Frontal cortex (tissue), 4 donors: ENCODE measurements around the gene CRHR2. TPM values are rescaled to one million over a fixed set of nuclear protein-coding genes. Genes with fewer than 3 reads are reported as not detected.

Experiments
- DNase-seq, 2 donors: peaks; one replicate each; pipeline ENCODE4 v3.0.0; 2012; ENCODE audit warnings: low spot score in 2 of 2
- FAIRE-seq: peaks from 2 replicates; lab custom pipeline; 2012; peaks lifted over from hg19 to GRCh38; lab: Jason Lieb, UNC
- total RNA-seq: library from RNA; depleted of rRNA; stranded (reverse); fragments of >200 nt; gene quantifications from one replicate; pipeline ENCODE4 v1.2.3, GENCODE V29; 2014
- donor health status: control.
- donor health status: control.
- donor health status: control.

Gene CRHR2
- total RNA-seq, 1 donor from 2014 or later = 0.41 TPM

DNA sequence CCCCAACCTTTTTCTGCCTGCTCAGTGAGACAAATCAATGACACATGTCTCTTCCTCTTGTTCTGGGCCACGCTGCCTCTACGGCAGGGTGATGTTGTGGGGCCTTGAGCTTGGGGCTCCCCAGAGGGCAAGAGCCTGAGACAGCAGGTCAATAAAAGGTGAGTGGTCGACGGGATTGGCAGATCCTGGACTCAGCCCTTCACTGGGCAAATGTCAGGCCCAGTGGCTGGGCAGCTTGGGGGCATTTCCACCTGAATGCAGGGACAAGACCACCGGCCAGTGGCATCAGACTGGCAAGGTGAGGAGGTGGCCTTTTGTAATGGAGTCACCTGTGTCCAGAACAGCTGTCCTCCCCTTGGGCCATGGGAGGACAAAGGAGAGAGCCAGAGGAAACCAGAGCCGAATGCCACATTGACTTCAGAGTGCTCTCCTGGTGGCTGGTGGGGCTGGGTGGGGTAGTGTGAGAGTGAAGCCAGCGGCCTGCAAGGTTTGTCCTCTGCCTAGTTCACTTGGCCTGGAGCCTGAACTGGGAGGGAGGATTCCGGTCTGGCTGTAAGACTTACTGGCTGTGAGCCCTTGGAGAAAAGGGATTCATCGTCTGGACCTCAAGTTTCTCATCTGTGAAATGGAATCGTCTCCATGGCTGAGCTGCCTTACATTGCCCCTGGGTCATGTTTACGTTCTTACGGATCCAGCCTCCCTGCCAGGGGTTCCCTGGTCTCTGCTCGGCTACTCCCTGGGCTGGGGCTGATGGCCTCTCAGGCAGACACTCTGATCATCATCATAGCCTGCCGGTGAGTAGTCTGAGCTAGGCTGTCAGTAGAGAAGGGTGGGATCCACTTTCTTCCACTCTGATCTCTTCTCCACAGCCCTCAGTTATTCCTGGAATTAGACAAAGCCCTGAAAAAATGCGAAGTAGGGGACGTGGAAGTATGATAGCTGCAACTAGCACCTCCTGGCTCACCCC is 25.4 kb upstream of the CRHR2 start:
- DNase-seq (no peak), FAIRE-seq (no peak)

DNA sequence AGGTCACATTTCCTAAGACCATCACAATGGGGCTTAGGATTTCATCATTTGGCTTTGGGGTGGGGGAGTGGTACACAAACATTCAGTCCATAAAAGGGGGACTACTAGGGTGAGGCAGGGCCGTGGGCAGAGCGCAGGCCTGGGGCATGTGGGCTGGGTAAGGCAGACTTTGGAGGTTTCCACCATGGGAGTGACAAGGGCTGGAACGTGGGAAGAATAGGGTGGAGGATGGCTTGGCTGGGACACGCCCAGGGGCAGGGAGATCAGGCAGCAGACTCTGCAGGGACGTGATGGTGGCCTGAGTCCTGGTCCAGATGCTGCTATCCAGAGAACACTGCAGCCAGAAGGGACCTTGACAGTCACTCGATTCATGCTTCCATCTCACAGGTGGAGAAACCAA is 24.7 kb upstream of the CRHR2 start:
- DNase-seq = no peak
- no peak for FAIRE-seq

DNA sequence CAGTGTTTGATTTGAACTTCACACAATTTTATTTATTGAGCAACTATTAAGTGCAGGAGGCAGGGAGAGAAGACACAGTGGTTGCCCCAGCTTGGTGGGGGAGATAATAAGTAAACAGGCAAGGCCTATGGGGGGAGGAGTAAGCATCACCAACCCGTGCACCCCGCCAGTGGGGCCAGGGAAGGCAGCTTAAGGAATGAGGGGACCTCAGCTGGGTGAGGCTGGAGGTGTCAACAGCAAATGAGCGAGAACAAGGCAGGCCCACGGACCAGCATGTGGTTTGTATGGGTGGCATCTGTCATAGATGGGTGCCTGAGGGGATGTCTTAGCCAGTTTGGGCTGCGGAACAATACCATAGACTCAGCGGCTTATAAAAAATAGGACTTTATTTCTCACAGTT is 24.1 kb upstream of the CRHR2 start:
- no peak for FAIRE-seq
- DNase-seq = no peak

DNA sequence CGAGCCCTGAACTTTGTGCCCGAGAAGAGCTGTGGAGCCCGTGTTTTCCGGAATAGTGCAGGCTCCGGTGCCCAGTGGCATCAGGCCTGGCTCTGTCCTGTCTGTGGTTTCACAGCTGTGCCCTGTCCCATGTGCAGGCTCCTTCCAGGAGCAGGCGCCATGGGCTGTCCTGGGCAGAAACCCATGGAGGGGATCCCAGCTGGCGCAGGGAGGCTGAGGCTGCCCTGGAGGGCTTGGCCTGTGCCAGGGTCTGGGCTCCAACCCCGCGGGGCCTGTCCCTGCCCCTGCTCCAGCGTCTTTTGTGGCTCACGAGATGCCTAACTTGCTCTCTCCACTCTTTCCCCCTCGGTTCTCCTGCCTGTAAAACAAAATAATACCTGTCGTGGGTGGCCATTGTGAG is 23.3 kb upstream of the CRHR2 start:
- FAIRE-seq (no peak), DNase-seq (no peak)

DNA sequence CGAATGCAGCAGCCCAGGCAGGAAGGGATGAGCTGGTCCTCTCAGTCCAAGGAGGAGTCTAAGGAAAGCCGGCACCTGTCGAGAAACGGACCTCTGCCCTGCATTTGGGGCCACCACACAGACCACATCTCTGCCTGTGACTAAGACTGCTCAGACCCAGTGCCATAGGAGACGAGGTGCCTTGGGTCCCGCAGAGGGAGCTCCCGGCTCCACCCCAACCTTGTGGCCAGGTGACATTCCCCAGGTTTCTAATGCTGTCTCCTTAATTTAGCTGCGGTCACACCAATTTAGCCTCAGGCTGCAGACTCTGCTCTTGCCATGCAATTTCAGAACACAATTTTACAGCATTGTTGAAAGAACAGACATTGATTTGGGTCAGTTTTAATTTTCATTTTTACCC is 22.8 kb upstream of the CRHR2 start:
- no peak for FAIRE-seq
- no peak for DNase-seq

DNA sequence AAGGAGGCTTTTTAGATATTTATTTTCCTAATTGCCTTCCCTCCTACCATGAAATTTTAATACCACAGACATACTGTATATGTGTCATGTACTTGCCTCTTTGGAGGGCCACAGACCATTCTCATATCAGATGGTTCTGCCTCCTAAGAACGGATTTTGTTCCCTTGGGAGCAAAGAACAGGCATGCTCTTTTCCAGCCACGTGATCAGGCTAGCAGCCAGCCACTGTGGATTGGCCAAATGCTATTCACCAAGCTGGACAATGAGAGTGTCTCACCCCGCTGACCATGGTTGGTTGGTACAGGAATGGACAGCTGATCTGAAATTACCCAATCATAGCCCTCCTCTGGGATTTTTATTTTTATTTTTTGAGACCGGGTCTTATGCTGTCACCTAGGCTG is 21.5 kb upstream of the CRHR2 start:
- DNase-seq = no peak
- FAIRE-seq = no peak

DNA sequence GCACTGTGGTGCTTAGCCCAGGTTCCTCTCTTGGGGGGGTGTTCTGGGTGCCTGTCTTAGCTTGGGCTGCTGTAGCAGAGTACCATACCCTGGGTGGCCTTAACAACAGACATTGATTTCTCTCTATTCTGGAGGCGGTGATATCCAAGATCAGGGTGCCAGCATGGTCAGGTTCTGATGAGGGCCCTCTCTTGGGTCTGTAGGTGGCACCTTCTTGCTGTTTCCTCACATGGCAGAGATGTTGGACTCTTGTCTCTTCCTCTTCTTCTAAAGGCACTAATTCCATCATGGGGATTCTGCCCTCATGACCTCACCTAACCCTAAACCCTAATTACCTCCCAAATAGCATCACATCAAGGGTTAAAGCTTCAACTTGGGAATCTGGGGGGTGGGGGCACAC is 19.9 kb upstream of the CRHR2 start:
- FAIRE-seq (no peak), DNase-seq (no peak)

DNA sequence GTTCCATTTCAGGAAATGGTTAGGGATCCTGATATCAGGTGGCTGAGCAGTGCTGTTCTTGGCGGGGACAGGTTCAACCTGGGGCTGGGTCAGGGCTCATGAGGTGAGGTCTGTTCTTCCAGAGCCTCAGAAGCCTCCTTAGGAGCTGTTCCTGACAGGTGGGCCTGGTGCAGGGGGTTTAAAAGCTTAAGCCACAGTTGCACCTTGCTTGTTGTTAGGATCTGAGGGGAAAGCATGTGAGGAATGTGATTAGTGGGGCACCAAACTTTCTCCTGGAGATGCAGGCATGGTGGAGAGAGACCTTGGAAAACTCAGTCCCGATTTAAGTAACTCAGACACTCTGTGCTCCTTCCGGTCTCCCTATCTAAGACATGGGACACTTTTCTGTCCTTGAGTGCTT is 18.7 kb upstream of the CRHR2 start:
- DNase-seq (no peak), FAIRE-seq (no peak)

DNA sequence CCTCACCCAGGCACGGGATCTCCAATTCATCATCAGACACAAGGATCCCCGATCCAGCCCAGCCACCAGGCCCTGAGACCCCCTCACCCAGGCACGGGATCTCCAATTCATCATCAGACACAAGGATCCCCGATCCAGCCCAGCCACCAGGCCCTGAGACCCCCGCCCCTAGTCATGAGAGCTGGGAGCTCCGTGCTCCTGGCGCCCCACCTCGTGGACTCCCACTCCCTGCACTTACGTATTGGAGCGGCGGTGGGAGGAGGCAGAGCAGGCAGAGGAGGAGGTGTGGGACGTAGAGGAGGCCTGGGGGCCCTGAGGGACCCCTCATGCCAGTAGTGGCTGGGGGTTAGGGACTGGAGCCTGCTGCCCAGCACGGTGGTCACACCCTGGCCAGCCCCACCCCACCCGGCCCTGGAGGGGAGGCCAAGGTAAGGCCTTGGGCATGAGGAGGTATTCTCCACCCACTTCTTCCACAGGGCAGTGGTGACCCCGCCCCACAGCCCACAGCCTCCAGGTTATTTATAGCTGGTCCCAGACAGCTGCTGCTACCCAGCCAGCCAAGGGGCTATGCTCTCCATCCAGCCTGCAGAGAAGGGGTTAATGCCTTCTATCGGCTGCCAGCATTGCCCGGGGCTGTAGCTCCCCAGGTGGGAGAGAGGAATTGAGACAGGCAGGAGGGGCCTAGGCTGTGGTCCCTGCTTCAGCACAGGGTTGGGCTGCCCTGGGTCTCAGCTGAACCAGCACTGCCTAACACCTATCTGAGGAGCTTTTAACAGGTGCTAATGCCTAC is 17.6 kb upstream of the CRHR2 start:
- FAIRE-seq (no peak), DNase-seq (no peak)

DNA sequence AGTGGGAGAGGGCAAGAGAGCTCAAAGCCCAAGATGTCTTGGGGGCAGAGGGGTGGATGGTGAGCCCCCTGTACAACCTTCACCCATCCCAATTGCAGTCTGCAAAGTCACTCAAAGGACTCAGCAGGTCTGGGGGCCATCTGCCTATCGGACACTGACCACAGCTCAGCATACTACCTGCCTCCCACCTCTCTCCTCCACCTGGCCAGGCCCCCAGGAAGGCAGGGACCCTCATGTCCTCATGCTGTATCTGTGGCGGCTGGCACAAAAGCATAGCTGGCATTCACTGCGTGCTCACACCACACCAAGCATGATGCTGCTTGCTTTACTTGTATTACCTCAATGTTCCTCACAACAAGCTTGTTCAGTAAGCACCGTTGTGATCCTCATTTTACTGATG is 16.2 kb upstream of the CRHR2 start:
- DNase-seq = no peak

DNA sequence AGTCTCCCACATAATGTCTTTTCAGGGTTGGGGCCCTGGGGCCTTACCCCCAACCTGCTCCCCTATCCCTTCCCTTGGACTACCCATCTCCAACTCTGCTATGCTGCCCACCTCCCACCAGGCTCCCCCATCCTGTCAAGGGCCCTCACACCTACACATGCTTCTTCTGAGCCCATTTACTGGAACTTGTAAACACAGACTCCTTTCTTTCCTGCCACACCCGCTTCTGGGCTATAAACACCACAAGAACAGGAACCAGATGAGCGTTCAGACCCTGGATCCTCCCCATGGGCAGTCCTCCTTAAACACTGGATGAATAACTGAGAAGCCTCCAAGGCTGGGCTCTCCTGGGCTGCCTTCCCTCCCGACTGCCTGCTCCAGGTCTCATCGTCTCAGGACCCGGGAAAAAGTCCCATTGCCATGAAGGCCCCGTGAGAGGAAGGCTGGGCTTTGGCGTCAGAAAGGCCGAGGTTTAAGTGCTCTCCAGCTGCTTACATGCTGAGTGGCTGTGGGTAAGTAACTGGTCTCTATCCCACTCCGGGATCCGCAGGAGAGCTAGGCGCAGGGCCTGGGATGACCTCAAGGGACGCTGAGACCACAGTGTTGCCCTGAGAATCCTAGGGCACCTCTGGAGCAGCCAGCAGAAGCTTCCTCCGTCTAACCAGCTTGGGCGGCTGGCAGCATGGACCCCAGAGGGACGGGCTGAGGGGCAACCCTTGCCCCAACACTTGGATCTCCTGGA is 15.6 kb upstream of the CRHR2 start:
- no peak for FAIRE-seq

More for the DNA sequence above, 16.2 kb upstream of the CRHR2 start:
- no peak for FAIRE-seq

DNA sequence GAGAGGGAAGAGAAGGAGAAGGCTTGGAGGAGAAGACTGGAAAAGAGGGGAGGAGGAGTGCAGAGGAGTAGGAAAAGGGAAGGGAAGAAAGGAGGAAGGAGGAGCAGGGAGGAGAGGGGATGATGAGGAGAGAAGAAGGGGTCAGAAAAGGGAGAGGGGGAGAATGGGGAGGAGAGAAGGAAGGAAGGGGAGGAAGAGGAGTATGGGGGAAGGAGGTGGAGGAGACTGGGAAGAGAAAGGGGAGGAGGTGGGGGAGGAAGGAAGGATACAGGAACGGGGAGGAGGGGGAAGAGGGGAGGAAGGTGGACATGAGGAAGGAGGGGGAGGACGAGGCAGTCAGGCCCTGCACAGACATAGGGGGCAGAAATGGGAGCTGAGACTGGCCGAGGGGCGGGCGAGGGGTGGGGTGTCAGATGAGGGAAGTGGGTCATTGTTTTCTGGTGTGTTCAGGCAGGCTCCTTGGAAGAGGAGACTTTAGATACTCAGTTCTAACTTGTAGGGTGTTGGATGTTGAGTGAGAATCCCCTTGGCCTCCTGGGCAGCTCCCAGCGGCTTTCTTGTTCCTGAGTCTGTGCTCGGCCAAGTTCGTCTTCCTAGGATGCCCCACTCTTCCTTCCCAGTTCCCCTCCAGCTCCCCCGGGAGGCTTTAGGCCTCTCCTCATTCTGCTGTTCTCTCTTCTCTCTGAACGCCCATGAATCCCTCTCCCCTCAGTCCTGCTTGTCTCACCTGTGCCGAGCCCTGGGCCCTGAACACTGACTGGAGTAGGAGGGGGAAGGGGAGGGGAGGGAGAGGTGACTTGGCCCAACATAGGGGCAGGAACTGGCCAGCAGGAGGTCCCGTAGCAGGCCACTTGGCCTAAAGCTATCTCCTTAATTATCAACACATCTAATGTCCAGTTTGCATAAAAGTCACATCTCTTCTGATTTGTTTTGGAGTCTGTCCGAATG is 12.8 kb upstream of the CRHR2 start:
- DNase-seq = no peak
- FAIRE-seq = no peak

More for the DNA sequence above, 15.6 kb upstream of the CRHR2 start:
- no peak for DNase-seq

DNA sequence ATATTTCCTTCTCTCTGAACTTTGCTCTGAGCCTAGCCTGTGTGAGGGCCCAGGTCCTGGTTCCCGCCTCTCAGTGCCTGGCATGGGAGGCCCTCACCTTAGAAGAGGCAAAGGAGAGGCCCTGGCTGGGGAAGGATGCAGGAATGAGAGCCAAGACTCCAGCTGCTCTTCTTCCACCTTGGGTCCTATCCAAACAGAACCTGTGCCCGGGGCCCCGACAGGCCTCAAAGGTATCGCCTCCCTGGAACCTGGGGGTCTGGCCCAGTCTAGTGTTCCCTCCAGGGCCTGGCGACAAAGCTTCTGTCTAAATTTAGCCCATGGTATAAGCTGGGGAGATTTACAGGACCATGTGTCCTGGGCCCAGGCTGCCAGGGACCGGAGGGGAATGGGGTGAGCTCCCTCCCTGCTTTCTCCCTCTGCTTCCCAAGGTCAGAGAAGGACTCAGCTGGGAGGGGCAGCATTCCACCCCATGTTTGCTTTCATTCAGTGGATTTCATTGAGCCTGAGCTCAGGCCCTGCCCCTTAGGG is 12.0 kb upstream of the CRHR2 start:
- FAIRE-seq = no peak

DNA sequence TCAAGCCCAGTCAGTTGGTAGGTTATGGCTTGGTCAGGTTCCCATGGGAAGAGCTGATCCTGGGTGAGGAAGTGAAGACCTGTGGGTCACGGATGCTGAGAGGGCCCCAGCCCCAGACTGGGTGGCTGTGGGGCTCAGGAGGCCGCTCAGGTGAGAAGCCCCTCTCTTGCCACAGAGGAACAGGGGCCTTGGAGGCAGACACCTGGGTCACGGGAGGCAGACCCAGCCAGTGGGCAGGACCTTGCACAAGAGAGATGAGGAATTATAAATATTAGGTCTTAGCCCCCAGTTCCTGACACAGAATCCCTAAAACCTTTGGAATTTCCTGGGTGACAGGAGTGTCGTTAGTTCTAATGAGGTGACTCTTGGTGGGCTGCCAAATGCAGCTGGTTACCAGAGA is 10.6 kb upstream of the CRHR2 start:
- FAIRE-seq = no peak
- no peak for DNase-seq

More for the DNA sequence above, 12.0 kb upstream of the CRHR2 start:
- DNase-seq = no peak

DNA sequence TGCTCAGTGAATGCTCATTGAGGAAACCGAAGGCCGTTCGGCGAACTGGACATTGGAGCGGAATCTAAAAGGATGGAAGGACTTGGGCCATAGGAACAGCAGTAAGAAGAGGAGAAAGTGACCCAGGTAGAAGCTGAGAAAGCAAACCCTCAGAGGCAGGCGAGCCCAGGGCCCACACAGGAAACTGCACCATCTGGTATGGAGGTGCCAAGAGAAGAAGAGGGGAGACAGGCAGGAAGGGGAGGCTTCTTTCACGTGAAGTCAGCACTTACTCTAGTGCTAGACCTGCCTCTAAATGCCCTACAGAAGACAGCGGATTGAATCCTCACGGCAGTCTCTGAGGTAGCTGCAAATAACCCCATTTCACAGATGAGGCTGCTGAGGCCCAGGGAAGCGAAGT is 10.2 kb upstream of the CRHR2 start:
- no peak for FAIRE-seq
- no peak for DNase-seq

DNA sequence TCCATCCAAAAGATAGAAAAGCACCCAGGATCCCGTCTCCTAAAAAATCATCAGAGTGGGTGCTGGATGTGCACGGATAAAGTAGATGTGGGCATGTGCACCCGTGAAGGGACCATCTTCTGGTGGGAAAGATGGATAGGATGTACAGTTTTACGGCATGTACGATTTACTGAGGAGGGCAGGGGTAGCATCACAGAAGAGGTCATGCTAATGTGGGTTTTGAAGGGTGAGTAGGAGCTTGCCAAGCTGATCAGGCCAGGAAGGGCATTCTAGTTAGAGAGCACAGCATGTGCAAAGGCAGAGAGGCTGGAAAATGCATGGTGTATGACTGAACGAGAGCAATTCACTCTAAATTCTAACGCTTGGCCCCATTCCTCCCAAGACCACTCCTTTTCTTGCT is 7.8 kb upstream of the CRHR2 start:
- DNase-seq (no peak), FAIRE-seq (no peak)

DNA sequence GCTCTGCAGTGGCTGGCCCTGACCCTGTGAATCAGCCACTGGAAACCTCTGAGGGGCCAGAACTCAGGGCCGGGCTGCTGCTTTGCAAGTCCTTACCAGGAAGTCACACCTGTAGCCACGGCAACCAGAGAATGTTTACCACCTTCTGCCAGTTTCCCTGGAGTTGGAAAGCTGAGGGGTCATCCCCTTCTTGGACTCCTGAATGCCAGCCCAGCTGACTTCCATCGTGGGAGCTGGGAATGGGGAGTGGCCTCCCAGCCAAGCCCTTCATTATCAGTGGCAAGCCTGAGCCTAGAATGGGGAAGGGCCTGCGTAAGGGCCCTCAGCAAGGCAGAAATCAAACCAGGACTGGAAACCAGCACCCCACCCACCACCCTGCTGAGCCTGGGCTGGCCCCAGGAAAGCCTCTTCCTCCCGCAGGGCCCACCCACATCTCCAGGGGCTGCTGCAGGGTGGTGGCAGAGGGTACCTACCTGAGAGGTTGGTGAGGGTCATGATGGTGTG is 6.5 kb upstream of the CRHR2 start:
- DNase-seq = no peak
- FAIRE-seq = no peak

DNA sequence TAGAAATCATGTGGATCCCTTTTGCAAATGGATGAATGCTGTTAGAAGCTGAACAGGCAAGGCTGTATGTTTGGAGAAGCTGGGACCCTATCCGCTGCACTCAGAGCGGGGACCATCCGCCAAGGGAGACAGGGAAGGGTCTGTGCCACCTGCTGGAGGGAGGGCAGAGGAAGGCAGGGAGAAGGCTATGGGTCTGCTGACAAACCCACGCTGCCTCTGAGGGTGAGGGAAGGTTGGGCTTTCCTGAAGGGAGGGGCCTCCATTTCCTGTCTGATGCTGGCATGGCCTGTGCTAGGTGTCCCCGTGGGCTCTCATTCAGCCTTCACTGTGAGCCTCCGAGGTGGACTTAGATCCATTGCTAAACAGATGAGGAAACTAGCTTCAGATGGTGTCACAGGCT is 5.3 kb upstream of the CRHR2 start:
- FAIRE-seq (no peak), DNase-seq (no peak)

DNA sequence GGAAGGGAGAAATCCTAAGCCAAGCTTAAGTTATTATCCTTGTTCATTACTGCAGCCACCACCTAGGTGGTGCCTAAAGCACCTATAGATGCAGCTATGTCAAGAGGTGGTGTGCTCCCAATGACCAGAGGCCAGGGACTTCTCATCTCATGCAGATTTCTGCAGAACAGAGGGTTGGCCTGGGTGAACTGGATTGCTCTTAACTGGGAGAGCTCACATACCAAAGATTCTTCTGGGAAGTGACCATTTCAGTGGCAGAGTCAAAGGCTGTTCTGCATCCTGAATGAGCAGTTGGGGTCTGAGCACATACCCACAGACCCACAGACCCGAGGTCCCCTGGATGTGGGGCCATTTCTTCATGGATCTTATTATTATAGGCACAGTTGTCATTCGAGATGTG is 2.1 kb upstream of the CRHR2 start:
- DNase-seq = no peak
- no peak for FAIRE-seq
